Activated naive CD4-positive, alpha-beta T cell treated with Interleukin-2 at 50 U/mL for 16 hours (primary cell): ENCODE measurements around the gene SIGMAR1.

Experiments
- DNase-seq: peaks from one replicate; pipeline ENCODE4 v3.0.0-alpha.2; 2020

The SIGMAR1 gene

GRCh38 chr9:34600908-34601307 lies 36.7 kb downstream of the SIGMAR1 start:
- no peak for DNase-seq

- no peak for DNase-seq
These were observed 38.0 kb downstream of the SIGMAR1 start for GRCh38 chr9:34599546-34599945.

GRCh38 chr9:34594177-34594576 lies 43.4 kb downstream of the SIGMAR1 start:
- DNase-seq = no peak

GRCh38 chr9:34592895-34593601 lies 44.5 kb downstream of the SIGMAR1 start:
- no peak for DNase-seq

- DNase-seq = no peak
These were observed 45.4 kb downstream of the SIGMAR1 start for GRCh38 chr9:34591917-34592866.

- DNase-seq = peak; percentile 83
These were observed 46.2 kb downstream of the SIGMAR1 start for GRCh38 chr9:34591248-34591916.

GRCh38 chr9:34590381-34591247 lies 47.0 kb downstream of the SIGMAR1 start:
- peak; percentile 17 for DNase-seq

- DNase-seq = peak; percentile 12
These were observed 47.8 kb downstream of the SIGMAR1 start, which contains the start of gene CNTFR for GRCh38 chr9:34589636-34590380. Gene CNTFR (minus strand): TSS chr9:34589724. CDS start chr9:34568981, 20,743 bp downstream.

GRCh38 chr9:34588671-34589635 lies 48.6 kb downstream of the SIGMAR1 start:
- no peak for DNase-seq

GRCh38 chr9:34587271-34587670 lies 50.3 kb downstream of the SIGMAR1 start:
- no peak for DNase-seq

GRCh38 chr9:34585946-34586669 lies 51.5 kb downstream of the SIGMAR1 start:
- DNase-seq = no peak

- DNase-seq = no peak
These were observed 52.6 kb downstream of the SIGMAR1 start for GRCh38 chr9:34584970-34585369.
